CD4-positive, alpha-beta T cell treated with Interleukin-17A for 4 hours (primary cell): ENCODE results near the gene ITGAE.
A peak's percentile ranks its signal among the peaks of the same experiment; 100 is the strongest.
"Not testable (repeated sequence)": the region's sequence is repeated elsewhere in the genome, so short reads cannot be mapped to it uniquely, and the experiment has no call there.

Experiments
- DNase-seq: peaks from one replicate; pipeline ENCODE4 v3.0.0-alpha.2; 2020; ENCODE audit warnings: mixed read lengths

The ITGAE gene

GRCh38 chr17:3794557-3795389, 6.2 kb downstream of the ITGAE start:
- DNase-seq = peak; percentile 62

- DNase-seq = not testable (repeated sequence)
Measured at GRCh38 chr17:3794152-3794551, 6.8 kb downstream of the ITGAE start.

GRCh38 chr17:3793258-3793657, 7.7 kb downstream of the ITGAE start:
- not testable (repeated sequence) for DNase-seq

GRCh38 chr17:3792481-3792880, 8.5 kb downstream of the ITGAE start:
- DNase-seq = no peak

GRCh38 chr17:3788200-3788599, 12.8 kb downstream of the ITGAE start:
- DNase-seq = peak; percentile 50

- DNase-seq = not testable (repeated sequence)
Measured at GRCh38 chr17:3785323-3785722, 15.7 kb downstream of the ITGAE start.

GRCh38 chr17:3782751-3783150, 18.2 kb downstream of the ITGAE start:
- no peak for DNase-seq

- DNase-seq = no peak
Measured at GRCh38 chr17:3780986-3781385, 20.0 kb downstream of the ITGAE start.

- DNase-seq = no peak
Measured at GRCh38 chr17:3777366-3778120, 23.4 kb downstream of the ITGAE start.

- DNase-seq = no peak
Measured at GRCh38 chr17:3773966-3774365, 27.0 kb downstream of the ITGAE start.

- no peak for DNase-seq
Measured at GRCh38 chr17:3773511-3773910, 27.5 kb downstream of the ITGAE start.

- DNase-seq = no peak
Measured at GRCh38 chr17:3772764-3773163, 28.2 kb downstream of the ITGAE start.

GRCh38 chr17:3771140-3771539, 29.8 kb downstream of the ITGAE start:
- peak; percentile 23 for DNase-seq

- DNase-seq = peak; percentile 41
Measured at GRCh38 chr17:3770466-3770865, 30.5 kb downstream of the ITGAE start.

- no peak for DNase-seq
Measured at GRCh38 chr17:3768769-3769168, 32.2 kb downstream of the ITGAE start.

GRCh38 chr17:3768341-3768740, 32.6 kb downstream of the ITGAE start:
- DNase-seq = no peak

- DNase-seq = peak; percentile 36
Measured at GRCh38 chr17:3766779-3767178, 34.2 kb downstream of the ITGAE start.

- DNase-seq = no peak
Measured at GRCh38 chr17:3765981-3766380, 35.0 kb downstream of the ITGAE start.

- no peak for DNase-seq
Measured at GRCh38 chr17:3763777-3764170, 37.2 kb downstream of the ITGAE start.

GRCh38 chr17:3762922-3763776, 37.8 kb downstream of the ITGAE start:
- peak; percentile 48 for DNase-seq

- no peak for DNase-seq
Measured at GRCh38 chr17:3761918-3762380, 39.0 kb downstream of the ITGAE start.

GRCh38 chr17:3761036-3761917, 39.7 kb downstream of the ITGAE start:
- DNase-seq = no peak
